ENCODE data around the gene PRKG1. TPM values are rescaled to one million over a fixed set of nuclear protein-coding genes. Genes with fewer than 3 reads are reported as not detected.

Gene PRKG1
- total and polyA plus RNA-seq, 2 of the 8 experiments (the other 6 are each of a cell fraction or from before 2014, with no cell fraction given): 4.2 to 15.2 TPM

- TF ChIP-seq FOSL1 (IDR thresholded peaks at IDR 0.05; ENCODE audit: insufficient read depth, low read depth, low read length) (no peak), POLR2A (IDR thresholded peaks at IDR 0.05; ENCODE audit: control extremely low read depth in 1 of 2, low read depth in 2 of 2, low read length in 2 of 2) (no peak)
These were observed 1119.9 kb downstream of the PRKG1 start (continued) for GRCh38 chr10:52194191-52194590.

Data from H1 (cell line).